ENCODE results near the gene SSRP1.

SSRP1 gene

GRCh38 chr11:57320067-57320718 lies 15.5 kb downstream of the SSRP1 start:
- no peak overlapping the region for H4K8ac ChIP-seq (ENCODE audit: low read length)
- H3K23ac ChIP-seq (ENCODE audit: low read length in 2 of 2) = no peak overlapping the region
- peaks cover 30% of the 10 kb centered on the region for H3K79me1 ChIP-seq (replicated peaks; ENCODE audit: low read length, poor library complexity, severe bottlenecking)
- no peak overlapping the region for H3K4ac ChIP-seq (ENCODE audit: low read depth in 1 of 2, low read length in 2 of 2)
- H4K91ac ChIP-seq (ENCODE audit: low read length) = peak overlapping the region; percentile 59
- peak overlapping the region in 1 of 2 experiments; percentile 97 for H3K4me3 ChIP-seq (ENCODE audit: insufficient read depth in 1 of 2, low read depth in 1 of 2, low read length in 2 of 2)
- no peak overlapping the region for H3K4me2 ChIP-seq (ENCODE audit: low read length, poor library complexity, severe bottlenecking)
- H2AK5ac ChIP-seq (ENCODE audit: low read length, severe bottlenecking) = no peak overlapping the region
- no peak overlapping the region for H3K27ac ChIP-seq (ENCODE audit: low read length, poor library complexity, severe bottlenecking)
- H3K18ac ChIP-seq (ENCODE audit: low read depth in 1 of 2, low read length in 2 of 2) = no peak overlapping the region
- H3K36me3 ChIP-seq (ENCODE audit: control insufficient read depth in 1 of 2, insufficient read depth in 2 of 2, low read depth in 1 of 2, low read length in 2 of 2) = peaks cover 45 to 58% of the 10 kb centered on the region in 2 experiments
- H3K9me3 ChIP-seq (ENCODE audit: control insufficient read depth, low read length) = no peaks in the 10 kb centered on the region
- H2BK5ac ChIP-seq (ENCODE audit: low read depth, low read length, poor library complexity, severe bottlenecking) = no peak overlapping the region
- peak overlapping the region; percentile 9 for H2BK15ac ChIP-seq (ENCODE audit: low read depth, poor library complexity, severe bottlenecking)
- no peak overlapping the region for H2BK120ac ChIP-seq (ENCODE audit: low read depth, low read length)
- peaks cover 34% of the 10 kb centered on the region for H3K4me1 ChIP-seq (ENCODE audit: control insufficient read depth, insufficient read depth, low read depth, low read length)
- no peak overlapping the region for H2BK12ac ChIP-seq (ENCODE audit: low read length in 2 of 2)
- peak overlapping the region; percentile 97 for H3K9ac ChIP-seq (ENCODE audit: low read length)
- 97% methylated on average over 20 of the region's 22 CpGs for WGBS
- DNase-seq = no peak
- no peak overlapping the region for H2AFZ ChIP-seq (ENCODE audit: low read depth, low read length)
- H3K27me3 ChIP-seq (ENCODE audit: control insufficient read depth in 1 of 2, insufficient read depth in 1 of 2, low read length in 2 of 2) = no peaks in the 10 kb centered on the region
- peak overlapping the region in 1 of 2 experiments; percentile 85 for H3K14ac ChIP-seq (ENCODE audit: low read length in 2 of 2)

GRCh38 chr11:57318178-57318577 lies 17.5 kb downstream of the SSRP1 start:
- Histone ChIP-seq H3K9me3 (ENCODE audit: control insufficient read depth, low read length) (no peaks in the 10 kb centered on the region), H3K27me3 (ENCODE audit: control insufficient read depth in 1 of 2, insufficient read depth in 1 of 2, low read length in 2 of 2) (no peaks in the 10 kb centered on the region), H3K79me1 (replicated peaks; ENCODE audit: low read length, poor library complexity, severe bottlenecking) (peaks cover 48% of the 10 kb centered on the region), H4K91ac (ENCODE audit: low read length) (peak overlapping the region; percentile 29), H3K4me3 (ENCODE audit: insufficient read depth in 1 of 2, low read depth in 1 of 2, low read length in 2 of 2) (peak overlapping the region in 1 of 2 experiments; percentile 63), H3K4me1 (ENCODE audit: control insufficient read depth, insufficient read depth, low read depth, low read length) (peaks cover 37% of the 10 kb centered on the region), H4K8ac (ENCODE audit: low read length) (peak overlapping the region; percentile 1), H3K14ac (ENCODE audit: low read length in 2 of 2) (no peak overlapping the region), H2AFZ (ENCODE audit: low read depth, low read length) (no peak overlapping the region), H2BK120ac (ENCODE audit: low read depth, low read length) (no peak overlapping the region), H3K9ac (ENCODE audit: low read length) (peak overlapping the region; percentile 56), H3K27ac (ENCODE audit: low read length, poor library complexity, severe bottlenecking) (no peak overlapping the region), H3K36me3 (ENCODE audit: control insufficient read depth in 1 of 2, insufficient read depth in 2 of 2, low read depth in 1 of 2, low read length in 2 of 2) (peaks cover 64 to 78% of the 10 kb centered on the region in 2 experiments), H3K18ac (ENCODE audit: low read depth in 1 of 2, low read length in 2 of 2) (peak overlapping the region in 1 of 2 experiments; percentile 15), H2BK12ac (ENCODE audit: low read length in 2 of 2) (no peak overlapping the region), H3K4ac (ENCODE audit: low read depth in 1 of 2, low read length in 2 of 2) (peak overlapping the region in 1 of 2 experiments; percentile 1), H3K23ac (ENCODE audit: low read length in 2 of 2) (no peak overlapping the region), H2BK5ac (ENCODE audit: low read depth, low read length, poor library complexity, severe bottlenecking) (no peak overlapping the region), H3K4me2 (ENCODE audit: low read length, poor library complexity, severe bottlenecking) (no peak overlapping the region), H2AK5ac (ENCODE audit: low read length, severe bottlenecking) (peak overlapping the region; percentile 24), H2BK15ac (ENCODE audit: low read depth, poor library complexity, severe bottlenecking) (no peak overlapping the region)
- 80% methylated on average over 2 of the region's 2 CpGs for WGBS
- no peak for DNase-seq

DNA sequence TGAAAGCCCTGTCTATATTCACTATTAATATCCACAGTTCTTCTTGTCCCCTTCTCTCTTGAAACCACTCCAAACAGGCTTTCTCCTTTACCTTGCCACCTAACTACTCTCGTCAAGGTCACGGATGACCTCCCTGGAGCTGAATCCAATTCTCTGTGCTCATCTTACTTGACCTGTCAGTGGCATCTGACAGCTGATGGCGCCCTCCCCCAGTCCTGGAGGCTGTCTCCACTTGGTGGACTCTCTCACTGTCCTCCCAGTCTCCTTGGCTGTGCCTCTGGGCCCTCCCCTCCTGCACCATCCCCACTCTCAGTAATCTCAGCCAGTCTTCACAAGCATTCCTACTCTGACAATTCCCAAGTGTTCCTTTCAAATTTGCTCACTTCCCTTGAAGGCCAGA lies 19.7 kb downstream of the SSRP1 start:
- Histone ChIP-seq H3K4me1 (ENCODE audit: control insufficient read depth, insufficient read depth, low read depth, low read length) (peaks cover 42% of the 10 kb centered on the region), H3K4me2 (ENCODE audit: low read length, poor library complexity, severe bottlenecking) (no peak overlapping the region)
- 66% methylated on average over 3 of the region's 3 CpGs for WGBS

DNA sequence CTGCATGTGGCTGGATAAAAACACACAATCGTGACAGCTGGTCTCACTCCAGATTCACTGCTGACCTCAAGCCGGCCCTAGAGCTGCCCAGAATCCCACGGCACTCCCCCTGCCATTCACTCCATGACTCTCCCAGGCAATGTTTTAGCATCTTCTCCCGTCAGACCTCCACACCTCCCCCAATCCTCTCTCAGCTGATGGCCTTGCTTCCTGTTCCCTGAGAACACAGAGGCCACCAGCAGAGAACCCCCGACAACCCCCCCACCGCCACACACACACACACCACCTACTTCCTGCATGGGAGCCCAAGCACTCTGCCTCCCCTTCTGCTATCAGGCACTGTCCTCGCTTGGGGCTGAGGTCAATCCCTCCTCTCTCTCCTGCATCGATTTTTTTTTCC lies 20.2 kb downstream of the SSRP1 start:
- H2AK5ac ChIP-seq (ENCODE audit: low read length, severe bottlenecking) = no peak overlapping the region

More for the DNA sequence above, 19.7 kb downstream of the SSRP1 start:
- H3K79me1 ChIP-seq (replicated peaks; ENCODE audit: low read length, poor library complexity, severe bottlenecking) = peaks cover 55% of the 10 kb centered on the region
- H2BK5ac ChIP-seq (ENCODE audit: low read depth, low read length, poor library complexity, severe bottlenecking) = no peak overlapping the region
- H2BK15ac ChIP-seq (ENCODE audit: low read depth, poor library complexity, severe bottlenecking) = no peak overlapping the region
- peak overlapping the region in 1 of 2 experiments; percentile 1 for H3K4ac ChIP-seq (ENCODE audit: low read depth in 1 of 2, low read length in 2 of 2)
- no peak overlapping the region for H2AFZ ChIP-seq (ENCODE audit: low read depth, low read length)
- H4K91ac ChIP-seq (ENCODE audit: low read length) = peak overlapping the region; percentile 53
- H4K8ac ChIP-seq (ENCODE audit: low read length) = no peak overlapping the region
- H3K4me3 ChIP-seq (ENCODE audit: insufficient read depth in 1 of 2, low read depth in 1 of 2, low read length in 2 of 2) = no peak overlapping the region
- no peak overlapping the region for H2BK120ac ChIP-seq (ENCODE audit: low read depth, low read length)
- no peak overlapping the region for H2AK5ac ChIP-seq (ENCODE audit: low read length, severe bottlenecking)
- no peaks in the 10 kb centered on the region for H3K9me3 ChIP-seq (ENCODE audit: control insufficient read depth, low read length)
- H3K18ac ChIP-seq (ENCODE audit: low read depth in 1 of 2, low read length in 2 of 2) = peak overlapping the region; percentile 38 to 69
- no peak overlapping the region for H3K23ac ChIP-seq (ENCODE audit: low read length in 2 of 2)
- H2BK12ac ChIP-seq (ENCODE audit: low read length in 2 of 2) = peak overlapping the region; percentile 30 to 59
- H3K36me3 ChIP-seq (ENCODE audit: control insufficient read depth in 1 of 2, insufficient read depth in 2 of 2, low read depth in 1 of 2, low read length in 2 of 2) = peaks cover 76 to 88% of the 10 kb centered on the region in 2 experiments
- no peak overlapping the region for H3K14ac ChIP-seq (ENCODE audit: low read length in 2 of 2)
- peak overlapping the region; percentile 46 for H3K9ac ChIP-seq (ENCODE audit: low read length)
- DNase-seq = no peak
- no peaks in the 10 kb centered on the region for H3K27me3 ChIP-seq (ENCODE audit: control insufficient read depth in 1 of 2, insufficient read depth in 1 of 2, low read length in 2 of 2)
- H3K27ac ChIP-seq (ENCODE audit: low read length, poor library complexity, severe bottlenecking) = peak overlapping the region; percentile 9

More for the DNA sequence above, 20.2 kb downstream of the SSRP1 start:
- H3K27me3 ChIP-seq (ENCODE audit: control insufficient read depth in 1 of 2, insufficient read depth in 1 of 2, low read length in 2 of 2) = no peaks in the 10 kb centered on the region
- peak overlapping the region in 1 of 2 experiments; percentile 35 for H3K18ac ChIP-seq (ENCODE audit: low read depth in 1 of 2, low read length in 2 of 2)
- H3K14ac ChIP-seq (ENCODE audit: low read length in 2 of 2) = no peak overlapping the region
- peaks cover 74 to 83% of the 10 kb centered on the region in 2 experiments for H3K36me3 ChIP-seq (ENCODE audit: control insufficient read depth in 1 of 2, insufficient read depth in 2 of 2, low read depth in 1 of 2, low read length in 2 of 2)
- no peaks in the 10 kb centered on the region for H3K9me3 ChIP-seq (ENCODE audit: control insufficient read depth, low read length)
- no peak overlapping the region for H4K8ac ChIP-seq (ENCODE audit: low read length)
- no peak overlapping the region for H2BK15ac ChIP-seq (ENCODE audit: low read depth, poor library complexity, severe bottlenecking)
- no peak overlapping the region for H2BK12ac ChIP-seq (ENCODE audit: low read length in 2 of 2)
- peak overlapping the region; percentile 46 for H3K9ac ChIP-seq (ENCODE audit: low read length)
- H3K79me1 ChIP-seq (replicated peaks; ENCODE audit: low read length, poor library complexity, severe bottlenecking) = peaks cover 54% of the 10 kb centered on the region
- no peak overlapping the region for H4K91ac ChIP-seq (ENCODE audit: low read length)
- H3K4me2 ChIP-seq (ENCODE audit: low read length, poor library complexity, severe bottlenecking) = no peak overlapping the region
- H2AFZ ChIP-seq (ENCODE audit: low read depth, low read length) = no peak overlapping the region
- no peak overlapping the region for H3K4me3 ChIP-seq (ENCODE audit: insufficient read depth in 1 of 2, low read depth in 1 of 2, low read length in 2 of 2)
- H3K27ac ChIP-seq (ENCODE audit: low read length, poor library complexity, severe bottlenecking) = peak overlapping the region; percentile 2
- 3% methylated on average over 8 of the region's 8 CpGs for WGBS
- no peak overlapping the region for H2BK5ac ChIP-seq (ENCODE audit: low read depth, low read length, poor library complexity, severe bottlenecking)
- peaks cover 46% of the 10 kb centered on the region for H3K4me1 ChIP-seq (ENCODE audit: control insufficient read depth, insufficient read depth, low read depth, low read length)
- H3K23ac ChIP-seq (ENCODE audit: low read length in 2 of 2) = no peak overlapping the region
- H2BK120ac ChIP-seq (ENCODE audit: low read depth, low read length) = no peak overlapping the region
- no peak overlapping the region for H3K4ac ChIP-seq (ENCODE audit: low read depth in 1 of 2, low read length in 2 of 2)
- peak; percentile 87 for DNase-seq
